ENCODE measurements around the gene PDE2A. TPM values are rescaled to one million over a fixed set of nuclear protein-coding genes. Genes with fewer than 3 reads are reported as not detected.

PDE2A gene
- total RNA-seq, 1 experiment from 2014 or later = 0.74 TPM

DNA sequence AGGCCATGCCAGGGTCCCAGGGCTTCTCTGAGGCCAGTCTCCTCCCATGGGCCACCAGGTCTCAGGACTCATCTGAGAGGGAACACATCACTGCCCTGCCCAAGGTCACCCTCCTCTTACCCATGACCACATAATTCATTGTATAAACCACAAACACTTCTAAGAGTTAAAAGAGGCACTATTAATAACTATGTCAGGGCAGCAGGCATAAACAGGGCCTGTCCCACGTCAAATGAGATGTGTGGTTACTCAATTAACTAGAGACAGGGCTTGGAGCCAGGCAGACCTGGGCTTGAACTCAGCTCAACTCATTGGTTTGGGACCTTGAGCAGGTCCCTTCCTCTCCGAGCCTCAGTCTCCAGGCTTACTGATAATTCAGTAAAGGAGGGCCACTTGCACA lies 44.9 kb upstream of the PDE2A start:
- intact Hi-C loops (cut with micrococcal nuclease; ENCODE audit: unreplicated experiment) = no loop called here
- in situ Hi-C loops (cut with HindIII; ENCODE audit: low pct_unique_long_range_greater_than_20kb, low sequenced_read_pairs) = no loop called here

DNA sequence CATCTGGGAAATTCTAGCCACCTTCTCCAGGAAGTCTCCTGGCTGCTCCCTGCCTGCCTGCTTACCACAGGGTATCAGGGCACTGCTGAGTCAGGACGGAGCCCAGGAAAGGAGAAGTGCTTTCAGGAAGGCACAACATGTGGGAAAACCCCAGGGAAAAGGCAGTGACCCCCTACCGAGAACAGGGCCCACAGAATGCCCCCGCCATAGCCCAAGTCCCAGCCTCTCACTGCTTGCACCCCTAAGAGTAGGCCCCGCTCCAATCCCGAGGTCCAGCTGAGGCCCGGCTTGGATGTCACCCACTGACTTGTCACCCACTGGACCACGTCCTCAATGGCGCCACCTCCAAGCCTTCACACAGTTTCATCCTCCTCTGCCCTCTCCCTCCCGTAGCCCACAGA lies 43.9 kb upstream of the PDE2A start:
- intact Hi-C loops (cut with micrococcal nuclease; ENCODE audit: unreplicated experiment) = no loop called here
- Histone ChIP-seq H3K9me3 (ENCODE audit: control insufficient read depth, insufficient read depth, low read depth, low read length) (no peaks in the 10 kb centered on the region), H3K36me3 (ENCODE audit: control insufficient read depth, insufficient read depth, low read length) (no peaks in the 10 kb centered on the region), H3K4me3 (ENCODE audit: low read depth in 2 of 2, low read length in 2 of 2) (no peak overlapping the region), H3K27ac (ENCODE audit: low read length) (no peak overlapping the region), H3K27me3 (ENCODE audit: control insufficient read depth, insufficient read depth, low read length) (no peaks in the 10 kb centered on the region), H3K4me1 (ENCODE audit: control insufficient read depth, insufficient read depth, low read length) (peaks cover 19% of the 10 kb centered on the region)
- ChIA-PET POLR2A (no interaction called here), CTCF (interaction anchor here (0.6 kb wide), 1 partner anchor 93 kb away, joined by 15 read pairs; no protein-coding TSS in a partner anchor)
- in situ Hi-C loops (cut with HindIII; ENCODE audit: low pct_unique_long_range_greater_than_20kb, low sequenced_read_pairs) = no loop called here
- TF ChIP-seq POLR2AphosphoS5 (IDR thresholded peaks at IDR 0.05; ENCODE audit: low read depth, low read length) (no peak), TCF7L2 (IDR thresholded peaks at IDR 0.05; ENCODE audit: low read depth, low read length) (no peak)
- TF ChIP-seq, protein P1, sequence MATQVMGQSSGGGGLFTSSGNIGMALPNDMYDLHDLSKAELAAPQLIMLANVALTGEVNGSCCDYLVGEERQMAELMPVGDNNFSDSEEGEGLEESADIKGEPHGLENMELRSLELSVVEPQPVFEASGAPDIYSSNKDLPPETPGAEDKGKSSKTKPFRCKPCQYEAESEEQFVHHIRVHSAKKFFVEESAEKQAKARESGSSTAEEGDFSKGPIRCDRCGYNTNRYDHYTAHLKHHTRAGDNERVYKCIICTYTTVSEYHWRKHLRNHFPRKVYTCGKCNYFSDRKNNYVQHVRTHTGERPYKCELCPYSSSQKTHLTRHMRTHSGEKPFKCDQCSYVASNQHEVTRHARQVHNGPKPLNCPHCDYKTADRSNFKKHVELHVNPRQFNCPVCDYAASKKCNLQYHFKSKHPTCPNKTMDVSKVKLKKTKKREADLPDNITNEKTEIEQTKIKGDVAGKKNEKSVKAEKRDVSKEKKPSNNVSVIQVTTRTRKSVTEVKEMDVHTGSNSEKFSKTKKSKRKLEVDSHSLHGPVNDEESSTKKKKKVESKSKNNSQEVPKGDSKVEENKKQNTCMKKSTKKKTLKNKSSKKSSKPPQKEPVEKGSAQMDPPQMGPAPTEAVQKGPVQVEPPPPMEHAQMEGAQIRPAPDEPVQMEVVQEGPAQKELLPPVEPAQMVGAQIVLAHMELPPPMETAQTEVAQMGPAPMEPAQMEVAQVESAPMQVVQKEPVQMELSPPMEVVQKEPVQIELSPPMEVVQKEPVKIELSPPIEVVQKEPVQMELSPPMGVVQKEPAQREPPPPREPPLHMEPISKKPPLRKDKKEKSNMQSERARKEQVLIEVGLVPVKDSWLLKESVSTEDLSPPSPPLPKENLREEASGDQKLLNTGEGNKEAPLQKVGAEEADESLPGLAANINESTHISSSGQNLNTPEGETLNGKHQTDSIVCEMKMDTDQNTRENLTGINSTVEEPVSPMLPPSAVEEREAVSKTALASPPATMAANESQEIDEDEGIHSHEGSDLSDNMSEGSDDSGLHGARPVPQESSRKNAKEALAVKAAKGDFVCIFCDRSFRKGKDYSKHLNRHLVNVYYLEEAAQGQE (IDR thresholded peaks at IDR 0.05; ENCODE audit: insufficient read depth in 1 of 2, low read depth in 2 of 2, low read length in 1 of 2) = no peak
- TF ChIP-seq, protein P2, sequence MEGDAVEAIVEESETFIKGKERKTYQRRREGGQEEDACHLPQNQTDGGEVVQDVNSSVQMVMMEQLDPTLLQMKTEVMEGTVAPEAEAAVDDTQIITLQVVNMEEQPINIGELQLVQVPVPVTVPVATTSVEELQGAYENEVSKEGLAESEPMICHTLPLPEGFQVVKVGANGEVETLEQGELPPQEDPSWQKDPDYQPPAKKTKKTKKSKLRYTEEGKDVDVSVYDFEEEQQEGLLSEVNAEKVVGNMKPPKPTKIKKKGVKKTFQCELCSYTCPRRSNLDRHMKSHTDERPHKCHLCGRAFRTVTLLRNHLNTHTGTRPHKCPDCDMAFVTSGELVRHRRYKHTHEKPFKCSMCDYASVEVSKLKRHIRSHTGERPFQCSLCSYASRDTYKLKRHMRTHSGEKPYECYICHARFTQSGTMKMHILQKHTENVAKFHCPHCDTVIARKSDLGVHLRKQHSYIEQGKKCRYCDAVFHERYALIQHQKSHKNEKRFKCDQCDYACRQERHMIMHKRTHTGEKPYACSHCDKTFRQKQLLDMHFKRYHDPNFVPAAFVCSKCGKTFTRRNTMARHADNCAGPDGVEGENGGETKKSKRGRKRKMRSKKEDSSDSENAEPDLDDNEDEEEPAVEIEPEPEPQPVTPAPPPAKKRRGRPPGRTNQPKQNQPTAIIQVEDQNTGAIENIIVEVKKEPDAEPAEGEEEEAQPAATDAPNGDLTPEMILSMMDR (IDR thresholded peaks at IDR 0.05) = no peak
- no TSS peak for BruUV-seq (replicated peaks)
- DNase-seq (ENCODE audit: low read depth, low spot score) = no peak
- no peak for ATAC-seq

More for the DNA sequence above, 44.9 kb upstream of the PDE2A start:
- Histone ChIP-seq H3K36me3 (ENCODE audit: control insufficient read depth, insufficient read depth, low read length) (no peaks in the 10 kb centered on the region), H3K4me1 (ENCODE audit: control insufficient read depth, insufficient read depth, low read length) (peaks cover 19% of the 10 kb centered on the region), H3K27ac (ENCODE audit: low read length) (no peak overlapping the region), H3K9me3 (ENCODE audit: control insufficient read depth, insufficient read depth, low read depth, low read length) (no peaks in the 10 kb centered on the region), H3K4me3 (ENCODE audit: low read depth in 2 of 2, low read length in 2 of 2) (no peak overlapping the region), H3K27me3 (ENCODE audit: control insufficient read depth, insufficient read depth, low read length) (no peaks in the 10 kb centered on the region)
- CTCF ChIA-PET = no interaction called here
- DNase-seq (ENCODE audit: low read depth, low spot score) (no peak), ATAC-seq (no peak)
- POLR2A ChIA-PET = interaction anchor here (0.6 kb wide), 1 partner anchor 23 kb away, joined by 3 read pairs; no protein-coding TSS in a partner anchor
- BruUV-seq (replicated peaks) = no TSS peak
- TF ChIP-seq, protein P2 (IDR thresholded peaks at IDR 0.05) = no peak
- TF ChIP-seq, protein P1 (IDR thresholded peaks at IDR 0.05; ENCODE audit: insufficient read depth in 1 of 2, low read depth in 2 of 2, low read length in 1 of 2) = no peak
- TF ChIP-seq POLR2AphosphoS5 (IDR thresholded peaks at IDR 0.05; ENCODE audit: low read depth, low read length) (no peak), TCF7L2 (IDR thresholded peaks at IDR 0.05; ENCODE audit: low read depth, low read length) (no peak), SIN3A (IDR thresholded peaks at IDR 0.05; ENCODE audit: borderline replicate concordance, insufficient read depth, low read depth, low read length) (no peak)

Data from Panc1 (cell line).